ENCODE measurements around the gene METTL16.

DNA sequence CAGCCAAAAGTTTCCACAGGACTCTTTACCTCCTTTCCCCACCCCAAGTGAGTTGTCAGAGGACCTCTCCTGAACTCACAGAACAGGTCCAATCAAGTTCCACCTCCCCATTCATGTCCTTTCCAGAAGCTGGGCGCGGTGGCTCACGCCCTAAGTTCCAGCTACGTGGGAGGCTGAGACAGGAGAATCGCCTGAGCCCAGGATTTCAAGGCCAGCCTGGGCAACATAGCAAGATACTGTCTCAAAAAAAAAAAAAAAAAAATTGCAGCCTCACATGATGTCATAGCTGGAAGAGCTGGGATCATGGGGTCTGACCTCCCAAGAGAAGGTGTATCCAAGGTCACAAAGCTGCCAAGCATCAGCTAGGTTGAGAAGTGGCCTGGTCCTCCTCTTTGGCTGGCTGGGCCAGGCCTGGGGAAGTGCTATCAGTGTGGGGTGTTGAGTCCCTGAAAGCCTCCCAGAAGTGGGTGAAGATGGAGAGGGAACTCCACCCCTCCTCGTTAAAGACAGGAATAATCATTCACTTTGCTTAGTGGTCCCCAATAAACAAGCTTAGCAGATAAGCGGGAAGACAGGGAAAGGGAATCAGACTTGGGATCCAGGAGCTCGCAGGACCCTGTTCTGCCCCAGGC is 105.3 kb downstream of the METTL16 start:
- TF ChIP-seq, protein P1, sequence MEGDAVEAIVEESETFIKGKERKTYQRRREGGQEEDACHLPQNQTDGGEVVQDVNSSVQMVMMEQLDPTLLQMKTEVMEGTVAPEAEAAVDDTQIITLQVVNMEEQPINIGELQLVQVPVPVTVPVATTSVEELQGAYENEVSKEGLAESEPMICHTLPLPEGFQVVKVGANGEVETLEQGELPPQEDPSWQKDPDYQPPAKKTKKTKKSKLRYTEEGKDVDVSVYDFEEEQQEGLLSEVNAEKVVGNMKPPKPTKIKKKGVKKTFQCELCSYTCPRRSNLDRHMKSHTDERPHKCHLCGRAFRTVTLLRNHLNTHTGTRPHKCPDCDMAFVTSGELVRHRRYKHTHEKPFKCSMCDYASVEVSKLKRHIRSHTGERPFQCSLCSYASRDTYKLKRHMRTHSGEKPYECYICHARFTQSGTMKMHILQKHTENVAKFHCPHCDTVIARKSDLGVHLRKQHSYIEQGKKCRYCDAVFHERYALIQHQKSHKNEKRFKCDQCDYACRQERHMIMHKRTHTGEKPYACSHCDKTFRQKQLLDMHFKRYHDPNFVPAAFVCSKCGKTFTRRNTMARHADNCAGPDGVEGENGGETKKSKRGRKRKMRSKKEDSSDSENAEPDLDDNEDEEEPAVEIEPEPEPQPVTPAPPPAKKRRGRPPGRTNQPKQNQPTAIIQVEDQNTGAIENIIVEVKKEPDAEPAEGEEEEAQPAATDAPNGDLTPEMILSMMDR (conservative IDR thresholded peaks at IDR 0.05; ENCODE audit: low read length) = no peak
- no peak for TF ChIP-seq EZH2phosphoT487 (IDR thresholded peaks at IDR 0.05; ENCODE audit: borderline replicate concordance, low read depth, low read length)
